Smooth muscle cell (in vitro differentiated cells): ENCODE data around the gene NBEA. TPM values are rescaled to one million over a fixed set of nuclear protein-coding genes. Genes with fewer than 3 reads are reported as not detected.

Experiments
- DNase-seq: peaks from one replicate; lab custom pipeline; 2025; ENCODE audit not compliant: unreplicated experiment; lab: John Stamatoyannopoulos, UW
- H2AFZ ChIP-seq: fragments of 200-600 bp; sonication (generic); 2 replicates; pipeline ENCODE4 v1.6.0; 2016; ENCODE audit warnings: antibody characterized with exemption, low read depth, mild to moderate bottlenecking
- H3F3A ChIP-seq: fragments of 200-600 bp; sonication (generic); 2 replicates; pipeline ENCODE4 v1.6.0; 2017; ENCODE audit warnings: antibody characterized with exemption, low read depth
- H3K27ac ChIP-seq: fragments of 200-600 bp; sonication (generic); 2 replicates; pipeline ENCODE4 v1.5.1; 2016; ENCODE audit warnings: low read depth, mild to moderate bottlenecking
- H3K27me3 ChIP-seq: fragments of 200-600 bp; sonication (generic); 2 replicates; pipeline ENCODE4 v1.6.1; 2016; ENCODE audit warnings: low read depth, mild to moderate bottlenecking
- H3K36me3 ChIP-seq: fragments of 200-600 bp; sonication (generic); 2 replicates; pipeline ENCODE4 v1.5.1; 2016; ENCODE audit warnings: low read depth
- H3K4me1 ChIP-seq: fragments of 200-600 bp; sonication (generic); 2 replicates; pipeline ENCODE4 v1.5.1; 2016; ENCODE audit warnings: low read depth
- H3K4me2 ChIP-seq: fragments of 200-600 bp; sonication (generic); 2 replicates; pipeline ENCODE4 v1.6.0; 2016; ENCODE audit warnings: mild to moderate bottlenecking
- H3K4me3 ChIP-seq: fragments of 200-600 bp; sonication (generic); 2 replicates; pipeline ENCODE4 v1.5.1; 2016; ENCODE audit warnings: mild to moderate bottlenecking
- H3K79me2 ChIP-seq: fragments of 200-600 bp; sonication (generic); 2 replicates; pipeline ENCODE4 v1.6.0; 2016; ENCODE audit warnings: low read depth, mild to moderate bottlenecking
- H3K9ac ChIP-seq: fragments of 200-600 bp; sonication (generic); 2 replicates; pipeline ENCODE4 v1.6.0; 2016; ENCODE audit warnings: low read depth
- H3K9me3 ChIP-seq: fragments of 200-600 bp; sonication (generic); replicated peaks from 2 replicates; pipeline ENCODE4 v1.5.1; 2016; ENCODE audit warnings: low read depth
- H4K20me1 ChIP-seq: fragments of 200-600 bp; sonication (generic); 2 replicates; pipeline ENCODE4 v1.6.0; 2016; ENCODE audit warnings: low read depth
- CTCF ChIP-seq: fragments of 200-600 bp; sonication (generic); IDR thresholded peaks from 2 replicates; pipeline ENCODE4 v1.5.1; 2017; ENCODE audit warnings: borderline replicate concordance, mild to moderate bottlenecking, antibody characterized with exemption; ENCODE audit not compliant: insufficient read depth, poor library complexity, severe bottlenecking
- WGBS: methylation state at CpG from one replicate; pipeline ENCODE4 v1.1.7; 2016; ENCODE audit warnings: low lambda C conversion rate; 5-methylcytosine and 5-hydroxymethylcytosine counted together
- polyA plus RNA-seq: library from polyadenylated mRNA; unstranded; fragments of >200 nt; fragmentation: Nextera tagmentation; extraction: Ambion mirVana; gene quantifications from 2 replicates; pipeline ENCODE4 v1.2.1, GENCODE V29; 2016
- total RNA-seq: library from RNA; depleted of rRNA; stranded (reverse); fragments of >200 nt; gene quantifications from 2 replicates; pipeline ENCODE4 v1.2.3, GENCODE V29; 2014

NBEA gene
- total and polyA plus RNA-seq, 2 experiments from 2014 or later: 3.6 to 11.7 TPM

GRCh38 chr13:35704331-35704730 lies 762.3 kb downstream of the NBEA start:
- no peaks in the 10 kb centered on the region for H4K20me1 ChIP-seq
- TF ChIP-seq CTCF: no peak
- no peaks in the 10 kb centered on the region for H3K36me3 ChIP-seq
- no peak for DNase-seq
- H2AFZ ChIP-seq: no peak overlapping the region
- no peaks in the 10 kb centered on the region for H3K79me2 ChIP-seq
- H3K4me1 ChIP-seq: no peaks in the 10 kb centered on the region
- H3K27ac ChIP-seq: no peak overlapping the region
- no peaks in the 10 kb centered on the region for H3F3A ChIP-seq
- H3K4me3 ChIP-seq: no peak overlapping the region
- H3K27me3 ChIP-seq: no peaks in the 10 kb centered on the region
- H3K4me2 ChIP-seq: no peak overlapping the region
- H3K9ac ChIP-seq: no peak overlapping the region
- 96% methylated on average over 1 of the region's 1 CpG for WGBS
- no peaks in the 10 kb centered on the region for H3K9me3 ChIP-seq

GRCh38 chr13:35706281-35706680 lies 764.2 kb downstream of the NBEA start:
- no peak for TF ChIP-seq CTCF
- Histone ChIP-seq H3K9me3 (no peaks in the 10 kb centered on the region), H2AFZ (no peak overlapping the region), H4K20me1 (no peaks in the 10 kb centered on the region), H3K4me3 (no peak overlapping the region), H3F3A (no peaks in the 10 kb centered on the region), H3K9ac (no peak overlapping the region), H3K4me2 (no peak overlapping the region), H3K36me3 (no peaks in the 10 kb centered on the region), H3K4me1 (no peaks in the 10 kb centered on the region), H3K27me3 (no peaks in the 10 kb centered on the region), H3K27ac (no peak overlapping the region), H3K79me2 (no peaks in the 10 kb centered on the region)
- DNase-seq: no peak
- WGBS: 95% methylated on average over 5 of the region's 7 CpGs

GRCh38 chr13:35706721-35707120 lies 764.7 kb downstream of the NBEA start:
- Histone ChIP-seq H3K27me3 (no peaks in the 10 kb centered on the region), H3K79me2 (no peaks in the 10 kb centered on the region), H3K9ac (no peak overlapping the region), H4K20me1 (no peaks in the 10 kb centered on the region), H2AFZ (no peak overlapping the region), H3F3A (no peaks in the 10 kb centered on the region), H3K9me3 (no peaks in the 10 kb centered on the region), H3K27ac (no peak overlapping the region), H3K4me1 (no peaks in the 10 kb centered on the region), H3K4me2 (no peak overlapping the region), H3K4me3 (no peak overlapping the region), H3K36me3 (no peaks in the 10 kb centered on the region)
- DNase-seq: no peak
- no peak for TF ChIP-seq CTCF
- WGBS: 83% methylated on average over 8 of the region's 8 CpGs

GRCh38 chr13:35711909-35712308 lies 769.8 kb downstream of the NBEA start:
- WGBS: 96% methylated on average over 8 of the region's 8 CpGs

More at GRCh38 chr13:35711909-35712308, 769.8 kb downstream of the NBEA start:
- H3K27me3 ChIP-seq: no peaks in the 10 kb centered on the region
- no peaks in the 10 kb centered on the region for H4K20me1 ChIP-seq
- peaks cover 8% of the 10 kb centered on the region for H3K4me1 ChIP-seq
- H2AFZ ChIP-seq: no peak overlapping the region
- no peaks in the 10 kb centered on the region for H3F3A ChIP-seq
- no peaks in the 10 kb centered on the region for H3K36me3 ChIP-seq
- no peak for DNase-seq
- no peak for TF ChIP-seq CTCF
- no peaks in the 10 kb centered on the region for H3K9me3 ChIP-seq
- H3K4me2 ChIP-seq: no peak overlapping the region
- H3K27ac ChIP-seq: no peak overlapping the region
- no peak overlapping the region for H3K4me3 ChIP-seq
- H3K79me2 ChIP-seq: no peaks in the 10 kb centered on the region
- H3K9ac ChIP-seq: no peak overlapping the region
